Measurements from ENCODE around the gene DPP3.

DNA sequence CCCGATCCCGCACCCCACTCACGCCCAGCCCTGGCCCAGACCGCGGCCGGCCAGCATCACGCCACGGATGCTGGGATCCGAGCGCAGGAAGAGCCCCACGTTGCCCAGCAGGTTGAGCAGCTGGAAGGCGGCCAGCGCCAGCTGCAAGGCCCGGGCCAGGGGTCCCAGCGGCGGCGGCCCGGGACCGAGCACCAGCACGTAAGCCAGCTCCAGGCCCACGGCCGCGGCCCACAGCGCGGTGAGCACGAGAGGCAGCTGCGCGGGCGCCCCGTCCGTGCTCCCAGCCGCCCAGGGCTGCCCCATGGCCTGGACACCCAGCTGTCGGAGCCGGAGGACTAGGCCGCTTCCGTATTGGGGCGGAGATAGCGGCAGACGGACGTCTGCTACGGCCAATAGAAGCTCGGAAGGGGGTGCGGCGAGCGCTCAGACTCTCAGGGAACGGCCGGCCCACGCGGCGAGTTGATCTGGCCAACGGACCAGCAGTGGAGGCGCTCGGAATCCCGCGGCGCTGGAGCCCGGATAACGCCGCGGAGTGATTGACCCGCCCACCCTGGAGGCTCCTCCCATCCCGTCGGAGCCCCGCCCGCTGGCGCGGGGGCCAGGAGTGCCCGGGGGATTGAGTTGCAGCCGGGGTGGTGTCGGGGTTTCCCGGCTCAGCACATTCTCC lies 65.6 kb downstream of the DPP3 start, which contains the start of gene ZDHHC24:
- TF ChIP-seq, protein P1, sequence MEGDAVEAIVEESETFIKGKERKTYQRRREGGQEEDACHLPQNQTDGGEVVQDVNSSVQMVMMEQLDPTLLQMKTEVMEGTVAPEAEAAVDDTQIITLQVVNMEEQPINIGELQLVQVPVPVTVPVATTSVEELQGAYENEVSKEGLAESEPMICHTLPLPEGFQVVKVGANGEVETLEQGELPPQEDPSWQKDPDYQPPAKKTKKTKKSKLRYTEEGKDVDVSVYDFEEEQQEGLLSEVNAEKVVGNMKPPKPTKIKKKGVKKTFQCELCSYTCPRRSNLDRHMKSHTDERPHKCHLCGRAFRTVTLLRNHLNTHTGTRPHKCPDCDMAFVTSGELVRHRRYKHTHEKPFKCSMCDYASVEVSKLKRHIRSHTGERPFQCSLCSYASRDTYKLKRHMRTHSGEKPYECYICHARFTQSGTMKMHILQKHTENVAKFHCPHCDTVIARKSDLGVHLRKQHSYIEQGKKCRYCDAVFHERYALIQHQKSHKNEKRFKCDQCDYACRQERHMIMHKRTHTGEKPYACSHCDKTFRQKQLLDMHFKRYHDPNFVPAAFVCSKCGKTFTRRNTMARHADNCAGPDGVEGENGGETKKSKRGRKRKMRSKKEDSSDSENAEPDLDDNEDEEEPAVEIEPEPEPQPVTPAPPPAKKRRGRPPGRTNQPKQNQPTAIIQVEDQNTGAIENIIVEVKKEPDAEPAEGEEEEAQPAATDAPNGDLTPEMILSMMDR (IDR thresholded peaks at IDR 0.05) = no peak
- TF ChIP-seq POLR2AphosphoS5 (IDR thresholded peaks at IDR 0.05; ENCODE audit: low read depth, low read length) = peak; percentile 87

All from Panc1 (cell line).